CD4-positive, alpha-beta T cell treated with Interleukin-12 subunit alpha and Interleukin-12 subunit beta, for 1 hour (primary cell): ENCODE results near the gene BDH1.
A peak's percentile ranks its signal among the peaks of the same experiment; 100 is the strongest.

Experiments
- DNase-seq: peaks from one replicate; pipeline ENCODE4 v3.0.0-alpha.2; 2020

BDH1 gene

GRCh38 chr3:197520311-197521276 lies 35.2 kb downstream of the BDH1 start:
- no peak for DNase-seq

DNA sequence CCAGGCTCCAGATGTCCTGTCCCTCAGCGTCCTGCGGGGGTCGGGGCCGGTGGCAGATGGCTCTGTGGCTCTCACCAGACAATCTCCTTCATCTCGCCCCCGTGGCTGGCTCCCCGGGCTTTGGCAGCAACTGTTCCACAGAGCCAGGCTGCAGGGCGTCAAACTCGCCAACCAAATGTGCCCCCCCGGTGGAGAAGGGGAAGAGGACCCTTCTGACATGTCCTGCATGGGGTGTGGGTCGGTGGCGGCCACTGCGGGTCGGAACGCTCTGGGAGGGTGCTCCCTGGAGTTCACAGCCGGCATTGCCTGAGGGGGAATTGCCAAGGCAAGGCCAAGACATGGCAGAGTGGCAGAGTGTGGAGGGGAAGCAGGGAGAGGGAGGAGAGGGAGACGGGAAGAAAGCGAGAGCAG lies 36.0 kb downstream of the BDH1 start:
- DNase-seq = no peak

DNA sequence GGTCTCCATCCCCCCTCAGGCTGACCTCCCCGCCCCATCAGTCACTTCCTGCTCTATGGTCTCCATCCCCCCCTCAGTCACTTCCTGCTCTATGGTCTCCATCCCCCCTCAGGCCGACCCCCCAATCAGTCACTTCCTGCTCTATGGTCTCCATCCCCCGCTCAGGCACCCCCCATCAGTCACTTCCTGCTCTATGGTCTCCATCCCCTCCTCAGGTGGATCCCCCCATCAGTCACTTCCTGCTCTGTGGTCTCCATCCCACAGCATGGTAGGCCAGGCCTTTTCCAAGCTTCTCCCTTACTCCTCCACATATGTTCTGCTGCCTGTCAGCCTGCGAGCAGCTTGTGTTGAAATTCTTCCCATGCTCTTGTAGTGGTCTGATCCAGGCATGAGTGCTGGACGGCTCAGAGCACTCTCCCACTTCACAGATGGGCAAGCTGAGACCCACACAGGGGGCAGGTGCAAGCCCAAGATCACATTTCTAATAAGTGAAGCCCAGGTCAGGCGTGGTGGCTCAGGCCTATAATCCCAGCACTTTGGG lies 36.8 kb downstream of the BDH1 start:
- DNase-seq = peak; percentile 8

GRCh38 chr3:197517922-197518683 lies 37.7 kb downstream of the BDH1 start:
- peak; percentile 17 for DNase-seq

DNA sequence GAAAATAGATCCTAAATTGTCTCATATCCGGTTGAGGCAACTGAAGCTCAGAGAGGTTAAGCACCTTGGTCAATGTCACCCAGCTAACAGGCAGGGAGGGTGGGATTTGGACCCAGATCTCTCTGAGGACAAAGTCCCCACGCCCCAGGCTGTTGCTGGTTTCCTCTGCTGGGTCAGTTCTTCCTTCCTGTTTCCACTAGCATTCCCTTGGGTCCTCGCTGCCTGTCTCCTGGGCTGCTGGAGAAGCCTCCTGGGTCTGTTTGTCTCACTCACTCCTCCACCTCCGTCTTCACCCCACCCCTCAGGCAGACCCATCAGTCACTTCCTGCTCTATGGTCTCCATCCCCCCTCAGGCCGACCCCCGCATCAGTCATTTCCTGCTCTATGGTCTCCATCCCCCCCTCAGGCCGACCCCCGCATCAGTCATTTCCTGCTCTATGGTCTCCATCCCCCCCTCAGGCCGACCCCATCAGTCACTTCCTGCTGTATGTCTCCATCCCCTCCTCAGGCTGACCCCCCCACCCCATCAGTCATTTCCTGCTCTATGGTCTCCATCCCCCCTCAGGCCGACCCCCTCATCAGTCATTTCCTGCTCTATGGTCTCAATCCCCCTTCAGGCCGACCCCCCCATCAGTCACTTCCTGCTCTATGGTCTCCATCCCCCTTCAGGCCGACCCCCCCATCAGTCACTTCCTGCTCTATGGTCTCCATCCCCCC lies 38.7 kb downstream of the BDH1 start:
- peak; percentile 14 for DNase-seq

DNA sequence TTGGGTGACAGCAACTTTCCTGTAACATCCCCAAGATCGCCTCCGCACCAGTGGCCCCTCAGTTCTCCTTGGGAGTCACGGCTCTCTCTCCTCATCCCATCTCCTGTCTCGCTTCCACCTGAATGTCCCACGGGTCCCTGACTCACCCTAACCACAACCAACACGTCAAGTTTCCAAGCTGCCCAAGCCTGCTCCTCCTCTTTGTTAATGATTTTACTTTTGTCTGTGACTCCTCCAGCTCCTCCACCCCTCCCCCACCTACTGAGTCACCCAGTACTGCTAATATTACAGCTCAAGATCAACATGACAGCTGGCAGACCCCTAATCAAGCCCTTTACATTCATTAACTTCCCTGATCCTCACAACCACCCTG lies 39.3 kb downstream of the BDH1 start:
- DNase-seq = no peak

DNA sequence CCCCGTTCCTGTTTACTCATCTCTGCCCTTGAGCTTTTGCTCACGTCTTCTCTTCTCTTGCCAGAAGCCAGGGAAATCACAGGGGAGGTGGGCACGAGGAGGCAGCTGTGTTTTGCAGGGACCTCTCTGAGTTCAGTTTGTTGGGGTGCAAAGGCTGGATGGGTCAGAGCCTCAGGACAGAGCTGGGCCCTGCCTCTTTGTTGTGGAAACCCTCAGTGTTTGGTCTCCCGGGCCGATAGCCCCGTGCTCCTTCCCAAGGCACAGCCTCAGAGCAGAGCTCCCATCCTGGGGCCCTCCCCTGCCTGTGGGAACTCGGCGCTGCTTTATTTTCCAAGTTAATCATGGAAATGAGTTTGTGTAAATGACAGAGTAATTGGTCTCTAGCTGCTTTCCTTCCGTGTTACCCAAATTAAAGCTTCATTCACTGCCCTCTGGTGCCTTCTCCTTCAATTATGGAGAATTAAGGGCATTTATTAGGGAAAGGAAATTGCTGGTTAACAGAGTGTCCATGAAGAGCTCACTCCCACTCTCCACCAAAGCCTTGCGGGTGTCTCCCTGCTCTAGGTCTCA lies 40.9 kb downstream of the BDH1 start:
- DNase-seq = no peak

DNA sequence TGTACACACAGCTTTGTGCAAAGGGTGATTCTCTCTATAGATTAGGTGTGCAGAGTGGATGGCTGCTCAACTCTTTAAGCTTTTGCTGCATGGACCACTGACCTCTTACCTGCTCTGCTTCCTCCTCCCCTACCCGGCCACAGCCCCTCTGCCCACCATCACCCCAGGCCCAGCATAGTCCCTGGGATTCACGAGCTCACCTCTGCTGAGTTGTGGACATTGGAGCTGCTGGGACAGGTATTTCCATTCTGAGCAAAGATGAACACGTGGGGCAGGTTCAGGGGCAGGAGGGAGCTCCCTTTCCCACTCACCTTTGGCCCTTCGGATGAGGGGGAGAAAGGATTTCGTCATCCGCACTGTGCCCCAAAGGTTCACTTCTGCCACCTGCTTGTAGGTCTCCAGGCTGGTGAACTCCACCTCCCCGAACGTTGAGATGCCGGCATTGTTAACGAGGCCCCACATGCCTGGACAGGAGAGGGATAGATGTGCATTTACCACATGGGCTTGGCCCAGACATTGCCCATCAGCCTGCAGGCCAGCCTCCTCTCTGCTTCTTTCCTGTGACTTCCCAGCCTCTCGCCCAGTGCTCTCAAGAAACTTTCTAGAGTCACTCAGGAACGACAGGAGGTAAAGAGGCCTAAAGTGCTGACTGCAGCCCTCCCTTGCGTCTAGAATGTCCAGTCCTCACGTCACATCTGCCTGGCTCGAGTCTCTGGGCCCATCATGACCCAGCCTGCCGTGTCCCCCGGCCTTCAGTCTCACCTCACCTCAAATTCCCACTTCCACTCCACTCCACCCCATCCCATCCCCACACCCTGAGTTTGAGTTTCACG lies 41.6 kb downstream of the BDH1 start:
- DNase-seq = no peak

GRCh38 chr3:197512691-197513571 lies 42.8 kb downstream of the BDH1 start:
- DNase-seq = no peak

- DNase-seq = no peak
Observed at GRCh38 chr3:197511853-197512635, 43.7 kb downstream of the BDH1 start.

GRCh38 chr3:197511130-197511529 lies 44.6 kb downstream of the BDH1 start:
- DNase-seq = no peak

- no peak for DNase-seq
Observed at GRCh38 chr3:197510642-197511018, 45.1 kb downstream of the BDH1 start.

DNA sequence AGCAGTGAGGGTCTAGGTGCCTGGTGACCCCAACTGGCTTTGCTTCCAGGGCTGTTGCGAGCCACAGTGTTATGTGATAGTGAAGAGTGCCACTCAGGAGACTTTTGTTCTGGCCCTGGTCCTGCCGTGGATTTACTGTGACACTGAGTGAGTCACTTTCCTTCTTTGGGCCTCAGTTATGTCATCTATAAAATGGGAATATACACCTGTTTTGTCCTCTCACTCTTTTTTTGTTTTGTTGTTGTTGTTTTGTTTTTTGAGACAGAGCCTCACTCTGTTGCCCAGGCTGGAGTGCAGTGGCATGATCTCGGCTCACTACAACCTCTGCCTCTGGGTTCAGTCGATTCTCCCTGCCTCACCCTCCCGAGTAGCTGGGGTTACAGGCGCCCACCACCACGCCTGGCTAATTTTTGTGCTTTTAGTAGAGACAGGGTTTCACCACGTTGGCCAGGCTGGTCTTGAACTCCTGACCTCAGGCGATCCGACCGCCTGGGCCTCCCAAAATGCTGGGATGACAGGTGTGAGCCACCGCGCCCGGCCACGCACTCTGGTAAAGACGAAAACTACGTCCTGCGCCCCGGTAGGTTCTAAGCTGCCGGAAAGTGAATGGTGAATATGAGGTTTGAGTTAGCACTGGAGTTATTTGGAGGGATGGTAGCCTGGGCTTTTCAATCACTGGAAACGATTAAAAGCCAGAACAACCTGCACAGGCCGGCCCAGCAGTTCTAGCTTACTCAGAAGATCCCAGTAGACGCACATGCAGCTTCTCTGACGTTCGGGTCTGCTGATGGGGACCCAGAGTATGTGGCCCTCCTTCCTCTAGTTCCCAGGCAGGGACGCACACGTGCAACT lies 46.6 kb downstream of the BDH1 start:
- no peak for DNase-seq

DNA sequence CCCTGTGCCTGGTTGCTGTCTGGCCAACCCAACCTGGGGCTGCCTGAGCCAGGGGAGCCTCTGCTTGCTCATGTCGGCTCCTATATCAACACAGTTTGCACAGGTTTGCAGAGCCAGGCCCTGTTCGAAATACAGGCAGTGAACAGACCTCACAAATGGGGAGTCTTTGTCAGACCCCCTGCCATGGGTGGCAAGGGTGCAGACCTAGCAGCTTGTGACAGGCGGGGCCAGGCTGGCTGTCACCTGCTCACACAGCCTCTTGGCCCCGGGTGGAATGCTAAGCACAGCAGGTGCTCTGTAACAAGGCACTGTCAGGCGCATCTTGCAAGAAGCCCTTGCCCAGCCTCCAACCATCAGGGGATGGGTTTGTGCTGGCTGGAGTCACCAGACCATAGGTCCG lies 47.3 kb downstream of the BDH1 start:
- no peak for DNase-seq

- no peak for DNase-seq
Observed at GRCh38 chr3:197508051-197508451, 47.7 kb downstream of the BDH1 start.

GRCh38 chr3:197507541-197507940 lies 48.2 kb downstream of the BDH1 start:
- DNase-seq = no peak

DNA sequence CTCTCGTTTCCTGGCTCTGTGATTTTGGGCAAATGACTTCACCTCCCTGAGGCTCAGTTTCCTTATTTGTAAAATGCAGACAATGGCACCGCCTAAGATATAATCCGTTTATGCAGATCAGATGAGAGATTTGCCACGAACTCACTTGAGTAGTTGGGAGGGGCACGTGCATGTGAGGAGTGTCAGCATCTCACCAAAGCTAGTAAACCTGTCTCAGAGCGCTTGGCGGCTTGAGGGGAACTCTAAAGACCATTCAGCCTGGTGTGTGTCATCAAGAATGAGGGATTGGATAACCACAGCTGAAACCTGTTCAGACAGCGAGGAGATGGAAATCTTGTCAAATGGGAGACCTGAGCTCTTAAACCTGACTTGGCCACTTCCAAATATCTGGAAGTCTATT lies 48.7 kb downstream of the BDH1 start:
- no peak for DNase-seq

GRCh38 chr3:197505796-197506548 lies 49.8 kb downstream of the BDH1 start:
- no peak for DNase-seq
